Naive thymus-derived CD4-positive, alpha-beta T cell (primary cell): ENCODE data around the gene GHR. TPM values are rescaled to one million over a fixed set of nuclear protein-coding genes. Genes with fewer than 3 reads are reported as not detected.

Source experiments
- ATAC-seq: fragments of 150-1000 bp; cut with Tn5 transposase; 2 replicates; pipeline ENCODE4 v1.10.0; 2021; ENCODE audit warnings: mild to moderate bottlenecking, moderate library complexity
- CTCF ChIA-PET: fragments of 350-600 bp; sonication (Branson Sonifier 250); formaldehyde crosslinking; loops from one replicate; lab custom pipeline; 2021; ENCODE audit warnings: antibody characterized with exemption; lab: Charles Lee
- POLR2A ChIA-PET: fragments of 350-600 bp; sonication (Branson Sonifier 250); formaldehyde crosslinking; loops from one replicate; lab custom pipeline; 2021; ENCODE audit warnings: antibody characterized with exemption, inconsistent platforms; lab: Charles Lee
- DNase-seq, 9 donors: peaks; one replicate each; pipeline versions ENCODE4 v3.0.0 to v3.0.0-alpha.2; 2020 to 2022; ENCODE audit warnings: mixed read lengths in 1 of 9
- H3K27ac ChIP-seq: one replicate; pipeline ENCODE4 v1.7.0; 2013; ENCODE audit warnings: mild to moderate bottlenecking, low read depth, low read length, moderate library complexity
- H3K27me3 ChIP-seq, 2 donors: one replicate each; pipeline ENCODE4 v1.7.0; 2013; ENCODE audit warnings: low read length in 2 of 2, mild to moderate bottlenecking in 2 of 2, moderate library complexity in 2 of 2; ENCODE audit not compliant: control insufficient read depth in 2 of 2, insufficient read depth in 2 of 2
- H3K36me3 ChIP-seq, 3 experiments: 1 replicate in 2 of 3; 2 replicates in 1 of 3; pipeline ENCODE4 v1.7.0; 2013; ENCODE audit warnings: low read length in 3 of 3, mild to moderate bottlenecking in 3 of 3, moderate library complexity in 1 of 3; ENCODE audit not compliant: insufficient read depth in 3 of 3, control insufficient read depth in 2 of 3
- H3K4me1 ChIP-seq, 2 donors: one replicate each; pipeline ENCODE4 v1.7.0; 2013; ENCODE audit warnings: low read length in 2 of 2, mild to moderate bottlenecking in 2 of 2, moderate library complexity in 1 of 2; ENCODE audit not compliant: control insufficient read depth in 2 of 2, insufficient read depth in 2 of 2
- H3K4me3 ChIP-seq: 2 replicates; pipeline ENCODE4 v1.7.0; 2013; ENCODE audit warnings: mild to moderate bottlenecking, low read length
- H3K9me3 ChIP-seq, 3 experiments: 1 replicate in 2 of 3; 2 replicates in 1 of 3; pipeline ENCODE4 v1.7.0; 2013; ENCODE audit warnings: low read length in 3 of 3; ENCODE audit not compliant: control insufficient read depth in 2 of 3
- H3K27ac Mint-ChIP-seq, 9 donors: one replicate each; pipeline ENCODE4 v1.8.0; 2020 to 2022; ENCODE audit warnings: mixed read lengths in 9 of 9, mild to moderate bottlenecking in 8 of 9, moderate library complexity in 5 of 9, inconsistent platforms in 2 of 9
- H3K27me3 Mint-ChIP-seq, 5 donors: one replicate each; pipeline ENCODE4 v1.8.0; 2021 to 2022; ENCODE audit warnings: mixed read lengths in 5 of 5, mild to moderate bottlenecking in 1 of 5
- H3K36me3 Mint-ChIP-seq, 5 donors: one replicate each; pipeline ENCODE4 v1.8.0; 2020 to 2022; ENCODE audit warnings: mixed read lengths in 5 of 5, mild to moderate bottlenecking in 3 of 5, inconsistent platforms in 1 of 5
- H3K4me1 Mint-ChIP-seq, 7 donors: one replicate each; pipeline ENCODE4 v1.8.0; 2020 to 2022; ENCODE audit warnings: mixed read lengths in 7 of 7, mild to moderate bottlenecking in 3 of 7, inconsistent platforms in 1 of 7
- H3K4me3 Mint-ChIP-seq, 10 donors: one replicate each; pipeline ENCODE4 v1.8.0; 2020 to 2022; ENCODE audit warnings: mild to moderate bottlenecking in 10 of 10, mixed read lengths in 10 of 10, moderate library complexity in 6 of 10, inconsistent platforms in 2 of 10
- H3K9me3 Mint-ChIP-seq, 11 donors: one replicate each; pipeline ENCODE4 v1.8.0; 2020 to 2022; ENCODE audit warnings: mixed read lengths in 11 of 11, mild to moderate bottlenecking in 4 of 11, inconsistent platforms in 1 of 11, moderate library complexity in 1 of 11
- intact Hi-C, 2 donors: fragments of 100-400 bp; cut with micrococcal nuclease; formaldehyde crosslinking; loops; one replicate each; pipeline ENCODE4 v1.15.1; 2023
- polyA plus RNA-seq, 2 donors: library from polyadenylated mRNA; unstranded; fragments of 300-500 nt; fragmentation: Illumina TruSeq; gene quantifications; one replicate each; pipeline ENCODE4 v1.2.3, GENCODE V29; 2021
- total RNA-seq, 6 experiments: library from RNA in 5 of 6; stranded (reverse) in 5 of 6; gene quantifications; 1 replicate in 5 of 6; 2 replicates in 1 of 6; pipeline ENCODE4 v1.2.3 and lab custom pipeline; 2021 to 2026

GHR gene
- total and polyA plus RNA-seq, 7 experiments from 2014 or later: not detected

GRCh38 chr5:42553461-42553860 lies 130.2 kb downstream of the GHR start:
- no peak overlapping the region for H3K27ac ChIP-seq
- POLR2A ChIA-PET: no interaction called here
- H3K27me3 ChIP-seq: no peaks in the 10 kb centered on the region
- H3K4me1 Mint-ChIP-seq: no peaks in the 10 kb centered on the region
- H3K4me3 Mint-ChIP-seq: no peak overlapping the region
- DNase-seq (no peak), ATAC-seq (no peak)
- no peaks in the 10 kb centered on the region for H3K36me3 ChIP-seq
- CTCF ChIA-PET: no interaction called here
- H3K4me3 ChIP-seq: no peak overlapping the region
- H3K27me3 Mint-ChIP-seq: peaks cover 0 to 19% (median 3%) of the 10 kb centered on the region in 5 donors
- H3K27ac Mint-ChIP-seq: no peak overlapping the region
- no peaks in the 10 kb centered on the region for H3K36me3 Mint-ChIP-seq
- no peaks in the 10 kb centered on the region for H3K9me3 ChIP-seq
- H3K4me1 ChIP-seq: no peaks in the 10 kb centered on the region
- H3K9me3 Mint-ChIP-seq: no peaks in the 10 kb centered on the region
- intact Hi-C loops: no loop called here

- Mint-ChIP-seq H3K9me3 (no peaks in the 10 kb centered on the region), H3K36me3 (no peaks in the 10 kb centered on the region), H3K4me1 (no peaks in the 10 kb centered on the region), H3K4me3 (no peak overlapping the region), H3K27ac (no peak overlapping the region), H3K27me3 (peaks cover 0 to 15% (median 3%) of the 10 kb centered on the region in 5 donors)
- no peaks in the 10 kb centered on the region for H3K36me3 ChIP-seq
- no peak overlapping the region for H3K27ac ChIP-seq
- intact Hi-C loops: no loop called here
- no peaks in the 10 kb centered on the region for H3K4me1 ChIP-seq
- no peak for DNase-seq
- POLR2A ChIA-PET: no interaction called here
- no peak for ATAC-seq
- H3K27me3 ChIP-seq: no peaks in the 10 kb centered on the region
- CTCF ChIA-PET: no interaction called here
- H3K9me3 ChIP-seq: no peaks in the 10 kb centered on the region
- H3K4me3 ChIP-seq: no peak overlapping the region
Measured at GRCh38 chr5:42555010-42555409, 131.8 kb downstream of the GHR start.

- ChIA-PET CTCF (no interaction called here), POLR2A (no interaction called here)
- Histone ChIP-seq H3K9me3 (no peaks in the 10 kb centered on the region), H3K36me3 (no peaks in the 10 kb centered on the region), H3K4me3 (no peak overlapping the region), H3K27me3 (no peaks in the 10 kb centered on the region), H3K4me1 (no peaks in the 10 kb centered on the region), H3K27ac (no peak overlapping the region)
- H3K27me3 Mint-ChIP-seq: peaks cover 2 to 18% (median 7%) of the 10 kb centered on the region in 5 donors
- no peak for DNase-seq
- no peak overlapping the region for H3K4me3 Mint-ChIP-seq
- H3K9me3 Mint-ChIP-seq: no peaks in the 10 kb centered on the region
- H3K4me1 Mint-ChIP-seq: no peaks in the 10 kb centered on the region
- intact Hi-C loops: no loop called here
- H3K27ac Mint-ChIP-seq: no peak overlapping the region
- no peaks in the 10 kb centered on the region for H3K36me3 Mint-ChIP-seq
- ATAC-seq: no peak
Measured at GRCh38 chr5:42555797-42556196, 132.6 kb downstream of the GHR start.

GRCh38 chr5:42557689-42558088 lies 134.4 kb downstream of the GHR start:
- peaks cover 2 to 13% (median 9%) of the 10 kb centered on the region in 5 donors for H3K27me3 Mint-ChIP-seq
- Histone ChIP-seq H3K27ac (no peak overlapping the region), H3K36me3 (no peaks in the 10 kb centered on the region), H3K4me1 (no peaks in the 10 kb centered on the region), H3K27me3 (no peaks in the 10 kb centered on the region), H3K4me3 (no peak overlapping the region), H3K9me3 (no peaks in the 10 kb centered on the region)
- DNase-seq (no peak), ATAC-seq (no peak)
- ChIA-PET POLR2A (no interaction called here), CTCF (no interaction called here)
- no peaks in the 10 kb centered on the region for H3K36me3 Mint-ChIP-seq
- intact Hi-C loops: no loop called here
- no peak overlapping the region for H3K4me3 Mint-ChIP-seq
- H3K27ac Mint-ChIP-seq: no peak overlapping the region
- H3K9me3 Mint-ChIP-seq: no peaks in the 10 kb centered on the region
- H3K4me1 Mint-ChIP-seq: no peaks in the 10 kb centered on the region

GRCh38 chr5:42561656-42562055 lies 138.4 kb downstream of the GHR start:
- Histone ChIP-seq H3K4me1 (no peaks in the 10 kb centered on the region), H3K27ac (no peak overlapping the region), H3K4me3 (no peak overlapping the region), H3K9me3 (no peaks in the 10 kb centered on the region), H3K27me3 (no peaks in the 10 kb centered on the region), H3K36me3 (no peaks in the 10 kb centered on the region)
- Mint-ChIP-seq H3K36me3 (no peaks in the 10 kb centered on the region), H3K4me3 (no peak overlapping the region), H3K9me3 (no peaks in the 10 kb centered on the region), H3K27me3 (peaks cover 2 to 12% (median 9%) of the 10 kb centered on the region in 5 donors), H3K27ac (no peak overlapping the region), H3K4me1 (no peaks in the 10 kb centered on the region)
- CTCF ChIA-PET: no interaction called here
- POLR2A ChIA-PET: no interaction called here
- ATAC-seq (no peak), DNase-seq (no peak)
- intact Hi-C loops: no loop called here

DNA sequence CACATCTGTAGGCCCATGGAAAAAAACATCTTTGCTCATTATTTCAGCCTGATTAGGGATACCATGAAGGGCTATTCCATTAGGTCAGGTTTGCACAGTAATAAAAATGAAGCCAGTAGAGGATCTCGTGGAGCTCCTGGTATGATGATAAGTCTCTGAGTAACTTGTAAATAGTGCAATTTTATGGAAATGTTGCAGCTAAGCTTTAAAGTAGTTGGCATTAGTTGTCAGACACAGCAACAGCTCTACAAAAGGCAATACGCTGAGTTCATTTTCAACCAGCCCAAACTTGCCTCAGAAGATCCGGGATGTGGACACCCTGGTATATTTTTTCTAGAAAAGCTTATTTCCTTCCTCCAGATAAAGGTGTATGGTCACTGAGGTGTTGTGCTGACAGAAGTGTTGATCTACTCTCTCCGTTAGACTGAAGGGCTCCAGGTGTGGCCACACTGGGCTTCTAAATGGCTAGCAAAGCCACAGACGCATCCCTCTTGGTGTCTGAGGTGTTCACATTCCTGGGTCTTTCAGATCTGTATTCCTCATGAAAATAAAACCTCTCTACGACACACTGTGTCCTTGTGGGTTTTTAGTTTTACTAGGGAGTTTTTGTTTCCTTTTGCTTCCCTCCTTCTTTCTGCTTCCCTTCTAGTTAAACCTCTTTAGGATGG lies 141.6 kb downstream of the GHR start:
- Mint-ChIP-seq H3K36me3 (no peaks in the 10 kb centered on the region), H3K4me1 (no peaks in the 10 kb centered on the region), H3K4me3 (no peak overlapping the region), H3K27me3 (peaks cover 2 to 22% (median 10%) of the 10 kb centered on the region in 5 donors), H3K9me3 (no peaks in the 10 kb centered on the region), H3K27ac (no peak overlapping the region)
- no peaks in the 10 kb centered on the region for H3K4me1 ChIP-seq
- DNase-seq: no peak
- intact Hi-C loops: no loop called here
- no peak overlapping the region for H3K27ac ChIP-seq
- POLR2A ChIA-PET: no interaction called here
- H3K9me3 ChIP-seq: no peaks in the 10 kb centered on the region
- H3K27me3 ChIP-seq: no peaks in the 10 kb centered on the region
- CTCF ChIA-PET: no interaction called here
- no peak for ATAC-seq
- no peak overlapping the region for H3K4me3 ChIP-seq
- no peaks in the 10 kb centered on the region for H3K36me3 ChIP-seq

DNA sequence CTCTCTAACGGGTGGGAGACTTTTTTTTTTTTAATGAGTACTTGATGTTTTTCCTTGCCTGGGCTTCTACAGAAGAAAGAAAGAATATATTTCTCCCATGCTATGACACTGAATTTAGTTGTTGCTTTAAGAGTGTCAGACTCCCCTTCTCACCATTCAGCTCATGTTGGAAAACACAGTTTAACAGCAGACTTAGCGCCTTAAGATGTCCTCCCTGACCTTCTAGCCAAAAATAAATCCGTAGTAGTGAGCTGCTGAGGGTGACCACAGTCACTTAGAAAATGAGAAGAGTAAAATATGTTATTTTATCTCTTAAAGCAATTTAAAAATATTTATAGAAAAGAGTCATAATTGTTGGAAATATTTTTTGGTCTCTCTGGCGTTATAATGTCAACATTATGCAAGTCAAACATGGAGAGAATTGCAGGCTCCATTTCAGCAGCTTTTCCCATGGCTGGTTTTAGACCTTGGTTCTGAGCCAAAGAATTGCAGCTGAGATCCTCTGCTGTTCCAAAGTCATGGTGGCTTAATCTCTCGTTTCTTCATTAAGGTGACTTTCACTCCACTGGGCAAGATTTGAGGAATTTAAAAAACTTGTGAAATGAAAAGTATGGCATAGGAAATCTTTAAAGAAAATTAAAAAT lies 143.5 kb downstream of the GHR start:
- ChIA-PET CTCF (no interaction called here), POLR2A (no interaction called here)
- H3K27ac Mint-ChIP-seq: no peak overlapping the region
- no peaks in the 10 kb centered on the region for H3K9me3 Mint-ChIP-seq
- Histone ChIP-seq H3K27me3 (no peaks in the 10 kb centered on the region), H3K4me1 (no peaks in the 10 kb centered on the region), H3K36me3 (no peaks in the 10 kb centered on the region), H3K27ac (no peak overlapping the region), H3K9me3 (no peaks in the 10 kb centered on the region), H3K4me3 (no peak overlapping the region)
- intact Hi-C loops: no loop called here
- H3K4me1 Mint-ChIP-seq: no peaks in the 10 kb centered on the region
- no peak overlapping the region for H3K4me3 Mint-ChIP-seq
- peaks cover 0 to 24% (median 5%) of the 10 kb centered on the region in 5 donors for H3K27me3 Mint-ChIP-seq
- DNase-seq (no peak), ATAC-seq (no peak)
- no peaks in the 10 kb centered on the region for H3K36me3 Mint-ChIP-seq
